H1 (cell line): ENCODE data around the gene OPN5. TPM values are rescaled to one million over a fixed set of nuclear protein-coding genes. Genes with fewer than 3 reads are reported as not detected.

Experiments
- CTCF ChIA-PET: fragments of 300-600 bp; sonication (Branson Sonifier 250); formaldehyde crosslinking; loops from one replicate; lab custom pipeline; 2021; ENCODE audit not compliant: partially characterized antibody; lab: Charles Lee
- POLR2A ChIA-PET: fragments of 300-600 bp; sonication (Branson Sonifier 250); formaldehyde crosslinking; loops from one replicate; lab custom pipeline; 2021; ENCODE audit warnings: inconsistent platforms; ENCODE audit not compliant: partially characterized antibody; lab: Charles Lee
- DNase-seq, 2 experiments: peaks; one replicate each; pipeline versions ENCODE4 v3.0.0 to v3.0.0-alpha.2; 2010 to 2022; ENCODE audit warnings: low spot score in 2 of 2, low read depth in 1 of 2, mixed read lengths in 1 of 2
- FAIRE-seq: peaks from 2 replicates; lab custom pipeline; 2011; peaks lifted over from hg19 to GRCh38; lab: Jason Lieb, UNC
- H2AFZ ChIP-seq: 2 replicates; pipeline ENCODE4 v1.8.1; 2012; ENCODE audit warnings: low read length, inconsistent platforms
- H2AK5ac ChIP-seq: 2 replicates; pipeline ENCODE4 v1.6.1; 2013; ENCODE audit warnings: low read depth, low read length
- H2BK120ac ChIP-seq: replicated peaks from 2 replicates; pipeline ENCODE3; 2013; ENCODE audit warnings: low read depth, low read length, inconsistent platforms
- H2BK12ac ChIP-seq: 2 replicates; pipeline ENCODE4 v1.6.1; 2013; ENCODE audit warnings: low read depth, low read length
- H2BK15ac ChIP-seq: 2 replicates; pipeline ENCODE4 v1.6.1; 2013; ENCODE audit warnings: low read length
- H2BK20ac ChIP-seq: 2 replicates; pipeline ENCODE4 v1.6.1; 2013; ENCODE audit warnings: low read length
- H2BK5ac ChIP-seq: 2 replicates; pipeline ENCODE4 v1.6.1; 2013; ENCODE audit warnings: low read depth, low read length
- H3K14ac ChIP-seq: 2 replicates; pipeline ENCODE4 v1.6.1; 2013; ENCODE audit warnings: inconsistent platforms; ENCODE audit not compliant: insufficient read length
- H3K18ac ChIP-seq: 2 replicates; pipeline ENCODE4 v1.6.1; 2013; ENCODE audit warnings: low read length; ENCODE audit errors: extremely low read depth
- H3K23ac ChIP-seq: 2 replicates; pipeline ENCODE4 v1.6.1; 2013; ENCODE audit warnings: inconsistent platforms; ENCODE audit not compliant: insufficient read length
- H3K23me2 ChIP-seq: 2 replicates; pipeline ENCODE4 v1.6.1; 2013; ENCODE audit warnings: low read depth, low read length
- H3K27ac ChIP-seq: 2 replicates; pipeline ENCODE4 v1.6.1; 2011; ENCODE audit warnings: low read depth, low read length, inconsistent platforms
- H3K27me3 ChIP-seq, 4 experiments: replicated peaks in 1 of 4; 1 replicate in 1 of 4; 2 replicates in 3 of 4; pipeline versions ENCODE4 v1.6.1 to v1.8.1; 2011 to 2013; ENCODE audit warnings: low read length in 3 of 4, mild to moderate bottlenecking in 3 of 4, inconsistent platforms in 2 of 4, mixed read lengths in 2 of 4, moderate library complexity in 1 of 4; ENCODE audit not compliant: control insufficient read depth in 3 of 4, insufficient read depth in 3 of 4; ENCODE audit errors: extremely low read depth in 1 of 4
- H3K36me3 ChIP-seq, 4 experiments: 2 replicates each; pipeline versions ENCODE4 v1.6.1 to v1.8.1; 2011 to 2013; ENCODE audit warnings: mild to moderate bottlenecking in 4 of 4, low read length in 3 of 4, moderate library complexity in 2 of 4, control low read depth in 1 of 4, inconsistent platforms in 1 of 4; ENCODE audit not compliant: insufficient read depth in 4 of 4, control insufficient read depth in 2 of 4
- H3K4ac ChIP-seq: replicated peaks from 2 replicates; pipeline ENCODE3; 2013; ENCODE audit warnings: low read length, low read depth, mixed read lengths, inconsistent platforms; ENCODE audit not compliant: insufficient read length
- H3K4me1 ChIP-seq, 4 experiments: replicated peaks in 1 of 4; 1 replicate in 1 of 4; 2 replicates in 3 of 4; pipeline versions ENCODE4 v1.6.1 to v1.8.1; 2011 to 2013; ENCODE audit warnings: low read length in 3 of 4, inconsistent platforms in 2 of 4, mixed read lengths in 1 of 4; ENCODE audit not compliant: insufficient read depth in 4 of 4, control insufficient read depth in 3 of 4
- H3K4me2 ChIP-seq, 2 experiments: 2 replicates each; pipeline versions ENCODE4 v1.6.1 to v1.8.1; 2011 to 2013; ENCODE audit warnings: low read depth in 2 of 2, low read length in 2 of 2, control low read depth in 1 of 2, inconsistent platforms in 1 of 2, mild to moderate bottlenecking in 1 of 2; ENCODE audit not compliant: insufficient read depth in 1 of 2
- H3K4me3 ChIP-seq, 4 experiments: fragments of 200-600, 300-600 bp in 1 of 4; sonication (generic), shearing (Covaris generic), sonication (Bioruptor Twin) in 1 of 4; 2 replicates each; pipeline versions ENCODE4 v1.5.1 to v1.8.1; 2011 to 2016; ENCODE audit warnings: low read length in 4 of 4, low read depth in 3 of 4, control low read depth in 2 of 4, inconsistent platforms in 2 of 4, mild to moderate bottlenecking in 2 of 4, mixed read lengths in 1 of 4, moderate library complexity in 1 of 4; ENCODE audit not compliant: insufficient read depth in 2 of 4; ENCODE audit errors: extremely low read depth in 1 of 4
- H3K56ac ChIP-seq: replicated peaks from 2 replicates; pipeline ENCODE3; 2013; ENCODE audit warnings: low read depth, mild to moderate bottlenecking, mixed read lengths, low read length, inconsistent platforms; ENCODE audit not compliant: insufficient read length
- H3K79me1 ChIP-seq: 2 replicates; pipeline ENCODE4 v1.6.1; 2013; ENCODE audit warnings: low read depth, low read length, control low read depth
- H3K79me2 ChIP-seq, 2 experiments: 2 replicates each; pipeline versions ENCODE4 v1.6.1 to v1.8.1; 2012 to 2013; ENCODE audit warnings: low read length in 2 of 2, mild to moderate bottlenecking in 2 of 2, inconsistent platforms in 1 of 2; ENCODE audit not compliant: insufficient read depth in 2 of 2, control insufficient read depth in 1 of 2
- H3K9ac ChIP-seq, 4 experiments: replicated peaks in 1 of 4; 1 replicate in 1 of 4; 2 replicates in 3 of 4; pipeline versions ENCODE4 v1.6.1 to v1.8.1; 2011 to 2013; ENCODE audit warnings: low read depth in 3 of 4, low read length in 3 of 4, control low read depth in 2 of 4, mild to moderate bottlenecking in 2 of 4, moderate library complexity in 2 of 4, inconsistent platforms in 1 of 4; ENCODE audit errors: extremely low read depth in 1 of 4
- H3K9me3 ChIP-seq, 2 experiments: 2 replicates each; pipeline versions ENCODE4 v1.6.1 to v1.8.1; 2012 to 2013; ENCODE audit warnings: mild to moderate bottlenecking in 2 of 2, moderate library complexity in 2 of 2, control low read depth in 1 of 2, inconsistent platforms in 1 of 2, low read depth in 1 of 2, low read length in 1 of 2, mixed read lengths in 1 of 2; ENCODE audit not compliant: insufficient read depth in 2 of 2
- H4K20me1 ChIP-seq, 2 experiments: replicated peaks in 1 of 2; 2 replicates each; pipeline versions ENCODE3 to v1.8.1; 2011 to 2013; ENCODE audit warnings: inconsistent platforms in 2 of 2, low read length in 2 of 2, mild to moderate bottlenecking in 1 of 2; ENCODE audit not compliant: insufficient read depth in 2 of 2, control insufficient read depth in 1 of 2
- H4K5ac ChIP-seq: 2 replicates; pipeline ENCODE4 v1.6.1; 2013; ENCODE audit warnings: low read length, low read depth, mixed read lengths, inconsistent platforms; ENCODE audit not compliant: insufficient read length
- H4K8ac ChIP-seq: 2 replicates; pipeline ENCODE4 v1.8.0; 2013; ENCODE audit warnings: mild to moderate bottlenecking, moderate library complexity, low read length, inconsistent platforms; ENCODE audit not compliant: insufficient read depth; ENCODE audit errors: extremely low read depth
- H4K91ac ChIP-seq: replicated peaks from 2 replicates; pipeline ENCODE3; 2013; ENCODE audit warnings: low read length, mixed read lengths, inconsistent platforms; ENCODE audit not compliant: insufficient read length
- ATF3 ChIP-seq: IDR thresholded peaks from 2 replicates; pipeline ENCODE4 v1.6.1; 2011; ENCODE audit warnings: low read depth, mild to moderate bottlenecking, low read length; ENCODE audit not compliant: insufficient read depth
- CEBPB ChIP-seq: IDR thresholded peaks from 2 replicates; pipeline ENCODE4 v1.6.1; 2012; ENCODE audit warnings: low read depth, low read length
- CHD1 ChIP-seq: IDR thresholded peaks from 2 replicates; pipeline ENCODE4 v1.6.1; 2012; ENCODE audit warnings: low read depth, low read length, improper control_type of control experiment
- CTCF ChIP-seq, 3 experiments: IDR thresholded peaks; 1 replicate in 2 of 3; 2 replicates in 1 of 3; pipeline versions ENCODE4 v1.5.1 to v1.6.1; 2011; ENCODE audit warnings: low read length in 3 of 3, mild to moderate bottlenecking in 3 of 3, inconsistent platforms in 2 of 3, low read depth in 1 of 3, moderate library complexity in 1 of 3; ENCODE audit not compliant: insufficient read depth in 1 of 3; ENCODE audit errors: control extremely low read depth in 1 of 3
- HDAC2 ChIP-seq, 2 experiments: fragments of 300-600 bp in 1 of 2; sonication (generic) in 1 of 2; IDR thresholded peaks; 2 replicates each; pipeline ENCODE4 v1.6.1; 2011 to 2012; ENCODE audit warnings: low read depth in 2 of 2, low read length in 2 of 2, mild to moderate bottlenecking in 2 of 2, moderate library complexity in 2 of 2, borderline replicate concordance in 1 of 2, inconsistent platforms in 1 of 2
- JUND ChIP-seq: IDR thresholded peaks from 2 replicates; pipeline ENCODE4 v1.6.1; 2011; ENCODE audit warnings: mild to moderate bottlenecking, improper control_type of control experiment, low read length
- KDM1A ChIP-seq: fragments of 200-600, 300-600 bp; sonication (generic); IDR thresholded peaks from 2 replicates; pipeline ENCODE4 v1.7.1; 2016; ENCODE audit warnings: mild to moderate bottlenecking, low read length, borderline replicate concordance
- MAFK ChIP-seq: IDR thresholded peaks from 2 replicates; pipeline ENCODE4 v1.6.1; 2012; ENCODE audit warnings: low read depth, mild to moderate bottlenecking, improper control_type of control experiment, low read length
- MAX ChIP-seq: IDR thresholded peaks from 2 replicates; pipeline ENCODE4 v1.6.1; 2012; ENCODE audit warnings: inconsistent platforms
- POLR2A ChIP-seq, 2 experiments: IDR thresholded peaks; 1 replicate in 1 of 2; 2 replicates in 1 of 2; pipeline ENCODE4 v1.6.1; 2011; ENCODE audit warnings: low read depth in 2 of 2, low read length in 2 of 2, mild to moderate bottlenecking in 2 of 2; ENCODE audit errors: control extremely low read depth in 1 of 2
- YY1 ChIP-seq: IDR thresholded peaks from 2 replicates; pipeline ENCODE4 v1.6.1; 2011; ENCODE audit warnings: low read depth, mild to moderate bottlenecking, low read length
- whole genome bisulfite sequencing, 2 experiments: shearing (Covaris generic) in 1 of 2; methylation state at CpG; one replicate each; pipeline versions ENCODE4 v1.1.6 to v1.1.7; 2013 to 2015; ENCODE audit warnings: low lambda C conversion rate in 2 of 2, mixed read lengths in 2 of 2, inconsistent platforms in 1 of 2, low coverage in 1 of 2, missing lambda C conversion rate in 1 of 2; ENCODE audit not compliant: insufficient replicate concordance in 2 of 2, insufficient coverage in 1 of 2, insufficient read length in 1 of 2; ENCODE audit errors: extremely low coverage in 1 of 2, missing lambda C conversion rate in 1 of 2; 5-methylcytosine and 5-hydroxymethylcytosine counted together
- polyA plus RNA-seq, 7 experiments: library from polyadenylated mRNA; depleted of rRNA in 3 of 7; stranded (reverse) in 5 of 7; unstranded in 2 of 7; fragments of >200 nt in 5 of 7; fragments of 200-250 nt in 2 of 7; gene quantifications; 1 replicate in 5 of 7; 2 replicates in 1 of 7; 4 replicates in 1 of 7; pipeline versions ENCODE4 v1.2.1 to v1.2.3, GENCODE V29; 2011 to 2013; ENCODE audit warnings: missing spikeins in 2 of 7, mixed read lengths in 2 of 7
- total RNA-seq: library from RNA; stranded (reverse); fragmentation: NEBNext Ultra II Directional; extraction: Animal tissue kit (Norgen Biotek cat#: 25700); gene quantifications from 2 replicates; pipeline ENCODE4 v1.2.1, GENCODE V29; 2021

OPN5 gene
- total and polyA plus RNA-seq, 2 of the 8 experiments (the other 6 are each of a cell fraction or from before 2014, with no cell fraction given) = not detected

GRCh38 chr6:47740714-47741113 is 41.1 kb upstream of the OPN5 start:
- no peak overlapping the region for H3K4me2 ChIP-seq
- no peak for FAIRE-seq
- no peaks in the 10 kb centered on the region for H3K27me3 ChIP-seq
- TF ChIP-seq JUND = no peak
- TF ChIP-seq MAFK = no peak
- TF ChIP-seq KDM1A = no peak
- TF ChIP-seq CEBPB = no peak
- TF ChIP-seq CTCF (IDR thresholded peaks at IDR 0.05; ENCODE audit: control extremely low read depth in 1 of 3, insufficient read depth in 1 of 3, low read depth in 1 of 3, low read length in 3 of 3) = no peak
- no peak for TF ChIP-seq POLR2A (IDR thresholded peaks at IDR 0.05; ENCODE audit: control extremely low read depth in 1 of 2, low read depth in 2 of 2, low read length in 2 of 2)
- TF ChIP-seq MAX = no peak
- TF ChIP-seq HDAC2 (IDR thresholded peaks at IDR 0.05; ENCODE audit: borderline replicate concordance in 1 of 2, low read depth in 2 of 2, low read length in 2 of 2) = no peak
- TF ChIP-seq CHD1 = no peak
- TF ChIP-seq YY1 = no peak
- no peak for TF ChIP-seq ATF3

More at GRCh38 chr6:47740714-47741113, 41.1 kb upstream of the OPN5 start:
- H3K4me1 ChIP-seq = peaks cover 0 to 7% (median 5%) of the 10 kb centered on the region in 4 experiments; a peak in 4 of 7 replicates
- H3K4ac ChIP-seq = no peak overlapping the region
- no peak for DNase-seq
- H2BK20ac ChIP-seq = peak overlapping the region; percentile 21; the same call in 1 of the 2 replicates
- H3K56ac ChIP-seq = no peak overlapping the region
- H2BK5ac ChIP-seq = no peak overlapping the region
- H3K79me1 ChIP-seq = no peaks in the 10 kb centered on the region
- H3K9ac ChIP-seq = no peak overlapping the region
- no peaks in the 10 kb centered on the region for H3K79me2 ChIP-seq
- no peak overlapping the region for H2AK5ac ChIP-seq
- no peak overlapping the region for H3K23ac ChIP-seq
- H4K20me1 ChIP-seq = no peaks in the 10 kb centered on the region
- no peaks in the 10 kb centered on the region; the same call in 1 of the 2 replicates for H3K23me2 ChIP-seq
- no peak overlapping the region for H2BK15ac ChIP-seq
- no peak overlapping the region for H3K27ac ChIP-seq
- 79% methylated on average over 1 of the region's 1 CpG; no CpG with 5 or more reads in 1 of the 2 experiments for WGBS, 2 experiments
- H3K14ac ChIP-seq = no peak overlapping the region
- H4K5ac ChIP-seq = no peak overlapping the region
- H3K9me3 ChIP-seq = no peaks in the 10 kb centered on the region; a peak in 2 of 4 replicates
- no peak overlapping the region for H2BK120ac ChIP-seq
- no peak overlapping the region for H3K18ac ChIP-seq
- ChIA-PET POLR2A (no interaction called here), CTCF (no interaction called here)
- no peaks in the 10 kb centered on the region for H3K36me3 ChIP-seq
- no peak overlapping the region for H4K8ac ChIP-seq
- 0 out of 2 replicates have a peak overlapping the region, but pooled peaks have one; percentile 25 for H2AFZ ChIP-seq
- no peak overlapping the region for H3K4me3 ChIP-seq
- no peak overlapping the region for H4K91ac ChIP-seq
- H2BK12ac ChIP-seq = no peak overlapping the region
